Sigmoid colon (tissue), 7 donors: Measurements from ENCODE around the gene ARL14. TPM values are rescaled to one million over a fixed set of nuclear protein-coding genes. Genes with fewer than 3 reads are reported as not detected.

Experiments used
- DNase-seq: peaks from one replicate; pipeline ENCODE4 v3.0.0-alpha.2; 2019
- H3K27ac ChIP-seq, 4 donors: fragments of 200-600 bp; sonication (generic); one replicate each; pipeline ENCODE4 v1.5.1; 2016 to 2019; ENCODE audit warnings: mild to moderate bottlenecking in 1 of 4
- H3K27me3 ChIP-seq, 3 donors: fragments of 200-600 bp; sonication (generic); one replicate each; pipeline ENCODE4 v1.5.1; 2019; ENCODE audit warnings: mild to moderate bottlenecking in 1 of 3
- H3K36me3 ChIP-seq, 4 donors: fragments of 200-600 bp; sonication (generic); one replicate each; pipeline ENCODE4 v1.5.1; 2016 to 2019
- H3K4me1 ChIP-seq, 4 donors: fragments of 200-600 bp; sonication (generic); one replicate each; pipeline ENCODE4 v1.5.1; 2017 to 2019
- H3K4me3 ChIP-seq, 4 donors: fragments of 200-600 bp; sonication (generic); one replicate each; pipeline ENCODE4 v1.5.1; 2017 to 2019; ENCODE audit warnings: mild to moderate bottlenecking in 2 of 4, moderate library complexity in 1 of 4
- H3K9me3 ChIP-seq, 4 donors: fragments of 200-600 bp in 3 of 4; sonication (generic) in 3 of 4; one replicate each; pipeline versions ENCODE4 v1.5.1 to v1.6.1; 2013 to 2019
- CTCF ChIP-seq, 4 experiments: fragments of 450-650 bp in 3 of 4; fragments of 200-600 bp in 1 of 4; IDR thresholded peaks; one replicate each; pipeline ENCODE4 v1.5.1; 2016 to 2019; ENCODE audit warnings: antibody characterized with exemption in 4 of 4, mild to moderate bottlenecking in 3 of 4, moderate library complexity in 2 of 4
- EP300 ChIP-seq, 4 donors: sonication (generic); formaldehyde crosslinking; IDR thresholded peaks; one replicate each; pipeline ENCODE4 v1.6.1; 2017; ENCODE audit warnings: antibody characterized with exemption in 4 of 4
- POLR2A ChIP-seq, 2 donors: fragments of 450-650 bp; IDR thresholded peaks; one replicate each; pipeline ENCODE4 v1.6.1; 2016; ENCODE audit warnings: antibody characterized with exemption in 2 of 2, mild to moderate bottlenecking in 2 of 2, moderate library complexity in 2 of 2
- POLR2AphosphoS5 ChIP-seq, 4 donors: sonication (generic); formaldehyde crosslinking; IDR thresholded peaks; one replicate each; pipeline ENCODE4 v1.6.1; 2017; ENCODE audit warnings: antibody characterized with exemption in 4 of 4
- WGBS, 2 donors: extraction: QIAGEN DNeasy Blood & Tissue Kit; methylation state at CpG; one replicate each; pipeline ENCODE4 v1.1.7; 2013; 5-methylcytosine and 5-hydroxymethylcytosine counted together
- intact Hi-C: fragments of 100-400 bp; cut with DNase I; formaldehyde crosslinking; loops from one replicate; pipeline ENCODE4 v1.15.1; 2023
- polyA plus RNA-seq, 3 donors: library from polyadenylated mRNA; stranded (reverse); fragments of 200-250 nt; gene quantifications; one replicate each; pipeline ENCODE4 v1.2.3, GENCODE V29; 2013
- total RNA-seq, 4 donors: library from RNA; depleted of rRNA; stranded (reverse); fragments of >200 nt; gene quantifications; one replicate each; pipeline ENCODE4 v1.1.0, GENCODE V29; 2016
- donor health status: healthy with polysubstance abuse.
- donor health status: Bipolar disorder and iron deficiency.
- donor health status: healthy.

The ARL14 gene
- total and polyA plus RNA-seq, 7 donors = 23.3 to 144 (median 109) TPM; not detected in 4

GRCh38 chr3:160665231-160665630 is 11.7 kb upstream of the ARL14 start:
- intact Hi-C loops = no loop called here
- Histone ChIP-seq H3K4me3 (no peak overlapping the region), H3K27ac (no peak overlapping the region), H3K9me3 (no peaks in the 10 kb centered on the region), H3K36me3 (no peaks in the 10 kb centered on the region), H3K4me1 (no peaks in the 10 kb centered on the region), H3K27me3 (no peaks in the 10 kb centered on the region)
- 87 to 90% methylated on average over 3 of the region's 3 CpGs for WGBS, 2 donors
- TF ChIP-seq EP300 (IDR thresholded peaks at IDR 0.05) (no peak), POLR2A (IDR thresholded peaks at IDR 0.05) (no peak), CTCF (IDR thresholded peaks at IDR 0.05) (no peak), POLR2AphosphoS5 (IDR thresholded peaks at IDR 0.05) (no peak)
- DNase-seq = no peak

GRCh38 chr3:160665784-160666526 is 11.0 kb upstream of the ARL14 start:
- no peak for TF ChIP-seq EP300 (IDR thresholded peaks at IDR 0.05)
- no peak for TF ChIP-seq POLR2AphosphoS5 (IDR thresholded peaks at IDR 0.05)
- TF ChIP-seq CTCF (IDR thresholded peaks at IDR 0.05) = no peak
- no peak for TF ChIP-seq POLR2A (IDR thresholded peaks at IDR 0.05)
- Histone ChIP-seq H3K4me1 (no peaks in the 10 kb centered on the region), H3K27me3 (no peaks in the 10 kb centered on the region), H3K9me3 (no peaks in the 10 kb centered on the region), H3K27ac (no peak overlapping the region), H3K36me3 (no peaks in the 10 kb centered on the region), H3K4me3 (no peak overlapping the region)
- intact Hi-C loops = no loop called here
- no peak for DNase-seq
- 59 to 77% methylated on average over 4 of the region's 4 CpGs for WGBS, 2 donors

- Histone ChIP-seq H3K36me3 (no peaks in the 10 kb centered on the region), H3K4me3 (no peak overlapping the region), H3K9me3 (no peaks in the 10 kb centered on the region), H3K27me3 (no peaks in the 10 kb centered on the region), H3K4me1 (no peaks in the 10 kb centered on the region), H3K27ac (no peak overlapping the region)
- no peak for TF ChIP-seq POLR2AphosphoS5 (IDR thresholded peaks at IDR 0.05)
- no peak for TF ChIP-seq CTCF (IDR thresholded peaks at IDR 0.05)
- TF ChIP-seq POLR2A (IDR thresholded peaks at IDR 0.05) = no peak
- TF ChIP-seq EP300 (IDR thresholded peaks at IDR 0.05) = no peak
- no peak for DNase-seq
- intact Hi-C loops = no loop called here
Observed at GRCh38 chr3:160667452-160667851, 9.5 kb upstream of the ARL14 start.

- no peaks in the 10 kb centered on the region for H3K9me3 ChIP-seq
- intact Hi-C loops = no loop called here
- H3K36me3 ChIP-seq = no peaks in the 10 kb centered on the region
- TF ChIP-seq CTCF (IDR thresholded peaks at IDR 0.05) (no peak), POLR2AphosphoS5 (IDR thresholded peaks at IDR 0.05) (no peak), EP300 (IDR thresholded peaks at IDR 0.05) (no peak), POLR2A (IDR thresholded peaks at IDR 0.05) (no peak)
- H3K4me3 ChIP-seq = no peak overlapping the region
- no peaks in the 10 kb centered on the region for H3K4me1 ChIP-seq
- no peak for DNase-seq
- no peaks in the 10 kb centered on the region for H3K27me3 ChIP-seq
- no peak overlapping the region for H3K27ac ChIP-seq
Observed at GRCh38 chr3:160668454-160668853, 8.5 kb upstream of the ARL14 start.

GRCh38 chr3:160671231-160671630 is 5.7 kb upstream of the ARL14 start:
- intact Hi-C loops = no loop called here
- no peaks in the 10 kb centered on the region for H3K4me1 ChIP-seq
- TF ChIP-seq CTCF (IDR thresholded peaks at IDR 0.05) (no peak), EP300 (IDR thresholded peaks at IDR 0.05) (no peak), POLR2AphosphoS5 (IDR thresholded peaks at IDR 0.05) (no peak), POLR2A (IDR thresholded peaks at IDR 0.05) (no peak)
- no peaks in the 10 kb centered on the region for H3K27me3 ChIP-seq
- no peak overlapping the region for H3K27ac ChIP-seq
- no peak overlapping the region for H3K4me3 ChIP-seq
- 78% methylated on average over 6 of the region's 6 CpGs for whole genome bisulfite sequencing, 2 donors
- DNase-seq = no peak
- no peaks in the 10 kb centered on the region for H3K9me3 ChIP-seq
- H3K36me3 ChIP-seq = no peaks in the 10 kb centered on the region
